T-helper 2 cell treated with Interferon-gamma antibody and Interleukin-4, amounts not matched to agents 100 ng/mL and 5 ng/mL, for 36 hours (primary cell): ENCODE data around the gene BRICD5. TPM values are rescaled to one million over a fixed set of nuclear protein-coding genes. Genes with fewer than 3 reads are reported as not detected.
"Not testable (repeated sequence)": the region's sequence is repeated elsewhere in the genome, so short reads cannot be mapped to it uniquely, and the experiment has no call there.

ENCODE experiments used
- intact Hi-C: fragments of 100-400 bp; cut with micrococcal nuclease; formaldehyde crosslinking; loops from one replicate; pipeline ENCODE4 v1.15.1; 2023
- total RNA-seq: library from RNA; stranded (reverse); gene quantifications from 2 replicates; pipeline ENCODE4 v1.2.3, GENCODE V29; 2022

BRICD5 gene
- total RNA-seq = 10.6 and 12.1 TPM in 2 replicates

GRCh38 chr16:2210386-2211365 lies at the start of gene BRICD5:
Gene BRICD5, minus strand, starts transcription at chr16:2210863. Its CDS starts 30 bp downstream, at chr16:2210833.
- intact Hi-C loops = loop anchor here (5.0 kb wide), 1 partner anchor 42 kb away; the partner anchor contains the start of gene ECI1

DNA sequence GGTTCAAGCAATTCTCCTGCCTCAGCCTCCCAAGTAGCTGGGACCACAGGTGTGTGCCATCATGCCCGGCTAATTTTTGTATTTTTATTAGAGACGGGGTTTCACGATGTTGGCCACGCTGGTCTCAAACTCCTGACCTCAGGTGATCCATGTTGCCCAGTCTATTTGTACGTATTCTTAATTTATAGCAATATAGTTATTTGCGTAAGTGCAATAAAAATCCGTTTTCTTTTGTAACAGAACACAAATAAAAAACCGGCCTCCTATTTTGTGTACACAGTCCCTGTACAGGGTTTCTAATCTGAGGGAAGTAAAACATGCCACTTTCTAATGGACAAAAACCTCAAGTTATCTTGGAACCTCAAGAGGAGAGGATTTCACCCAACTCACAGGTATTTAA lies 49.6 kb upstream of the BRICD5 start:
- intact Hi-C loops = no loop called here

DNA sequence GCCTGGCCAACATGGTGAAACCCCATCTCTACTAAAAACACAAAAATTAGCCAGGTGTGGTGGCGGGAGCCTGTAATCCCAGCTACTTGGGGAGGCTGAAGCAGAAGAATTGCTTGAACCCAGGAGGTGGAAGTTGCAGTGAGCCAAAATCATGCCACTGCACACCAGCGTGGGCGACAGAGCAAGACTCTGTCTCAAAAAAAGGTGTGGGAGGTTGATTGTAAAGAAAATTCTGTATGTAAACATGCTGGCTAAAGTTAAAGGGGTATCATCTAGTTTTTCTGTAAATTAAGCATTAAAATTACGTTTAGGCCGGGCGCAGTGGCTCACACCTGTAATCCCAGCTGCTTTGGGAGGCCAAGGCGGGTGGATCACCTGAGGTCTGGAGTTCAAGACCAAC lies 47.9 kb upstream of the BRICD5 start:
- intact Hi-C loops = not testable (repeated sequence)

GRCh38 chr16:2257726-2258125 lies 47.1 kb upstream of the BRICD5 start:
- intact Hi-C loops = no loop called here

DNA sequence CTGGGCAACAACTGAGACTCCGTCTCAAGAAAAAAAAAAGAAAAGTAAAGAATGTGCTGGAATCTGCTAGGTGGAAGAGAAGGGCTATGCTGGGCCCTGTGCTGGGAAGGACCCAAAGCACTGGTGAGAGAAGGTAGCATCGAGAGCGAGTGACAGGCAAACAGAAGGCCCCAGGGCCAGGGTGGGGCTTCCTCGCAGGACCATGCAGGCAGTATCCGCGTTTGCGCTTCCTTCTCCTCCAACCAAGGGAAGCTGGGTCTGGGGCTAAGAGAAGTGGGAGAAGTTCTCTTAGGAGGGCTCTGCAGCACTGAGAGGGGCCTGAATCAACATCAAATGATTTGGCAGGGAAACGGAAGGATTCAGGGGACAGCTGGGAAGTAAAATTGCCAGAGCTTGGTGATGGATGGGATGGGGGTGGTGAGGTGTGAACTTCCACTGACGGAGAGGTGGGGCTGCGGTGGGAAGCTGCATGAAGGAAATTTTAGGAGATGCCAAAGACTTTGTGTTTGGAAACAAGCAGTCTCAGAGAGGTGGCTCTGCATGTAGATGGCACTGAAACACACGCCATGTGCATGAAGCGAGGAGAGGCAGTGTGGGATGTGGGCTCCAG lies 46.0 kb upstream of the BRICD5 start:
- intact Hi-C loops = no loop called here

GRCh38 chr16:2253293-2253692 lies 42.6 kb upstream of the BRICD5 start:
- intact Hi-C loops = loop anchor here (5.0 kb wide), 1 partner anchor 41 kb away; the partner anchor contains the start of genes BRICD5 and PGP

DNA sequence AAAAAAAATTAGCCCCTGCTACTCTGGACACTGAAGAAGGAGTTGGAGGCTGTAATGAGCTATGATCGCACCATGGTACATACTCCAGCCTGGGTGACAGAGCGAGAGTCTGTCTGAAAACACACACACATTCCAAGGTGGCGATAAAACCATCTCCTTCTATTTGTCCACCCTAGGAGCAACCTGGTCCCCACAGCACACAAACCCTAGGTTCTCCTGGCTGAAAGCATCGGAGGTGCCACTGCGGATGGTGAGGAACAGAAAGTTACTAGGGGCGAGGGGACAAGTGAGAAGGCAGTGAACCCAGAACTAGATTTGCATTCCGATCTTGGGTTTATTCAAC lies 42.1 kb upstream of the BRICD5 start:
- intact Hi-C loops = loop anchor here (5.0 kb wide), 1 partner anchor 40 kb away; the partner anchor contains the start of genes BRICD5 and PGP

- intact Hi-C loops = loop anchor here (2.0 to 5.0 kb wide), 2 partner anchors 29 to 39 kb away; partner anchors contain the start of genes BRICD5, E4F1 and PGP
Observed at GRCh38 chr16:2251296-2252111, 40.8 kb upstream of the BRICD5 start, which contains the start of gene ECI1. Gene ECI1, minus strand, starts transcription at chr16:2251587. Its CDS starts 21 bp downstream, at chr16:2251566.

DNA sequence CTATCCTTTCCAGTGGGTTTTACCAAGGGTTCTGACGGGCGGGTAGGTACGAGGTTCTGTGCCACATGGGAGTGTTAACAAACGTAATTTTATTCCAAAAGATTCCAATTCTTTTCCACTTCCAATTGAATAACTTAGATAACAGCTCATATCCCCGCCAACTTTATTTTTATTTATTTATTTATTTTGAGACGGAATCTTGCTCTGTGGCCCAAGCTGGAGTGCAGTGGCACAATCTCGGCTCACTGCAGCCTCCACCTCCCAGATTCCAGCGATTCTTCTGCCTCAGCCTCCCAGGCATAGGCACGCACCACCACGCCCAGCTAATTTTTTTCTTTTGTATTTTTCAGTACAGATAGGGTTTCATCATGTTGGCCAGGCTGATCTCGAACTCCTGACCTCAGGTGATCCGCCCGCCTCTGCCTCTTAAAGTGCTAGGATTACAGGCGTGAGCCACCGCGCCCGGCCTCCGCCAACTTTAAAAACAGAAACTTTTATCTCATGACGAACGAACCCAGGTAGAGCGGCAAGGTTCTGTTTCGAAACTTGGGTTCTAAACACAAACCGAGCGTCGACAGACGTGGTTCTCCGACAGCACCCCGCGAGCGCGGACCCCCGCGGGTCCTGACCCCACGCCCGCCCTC lies 40.1 kb upstream of the BRICD5 start:
- intact Hi-C loops = loop anchor here (2.0 to 5.0 kb wide), 2 partner anchors 28 to 38 kb away; partner anchors contain the start of genes BRICD5, E4F1 and PGP

DNA sequence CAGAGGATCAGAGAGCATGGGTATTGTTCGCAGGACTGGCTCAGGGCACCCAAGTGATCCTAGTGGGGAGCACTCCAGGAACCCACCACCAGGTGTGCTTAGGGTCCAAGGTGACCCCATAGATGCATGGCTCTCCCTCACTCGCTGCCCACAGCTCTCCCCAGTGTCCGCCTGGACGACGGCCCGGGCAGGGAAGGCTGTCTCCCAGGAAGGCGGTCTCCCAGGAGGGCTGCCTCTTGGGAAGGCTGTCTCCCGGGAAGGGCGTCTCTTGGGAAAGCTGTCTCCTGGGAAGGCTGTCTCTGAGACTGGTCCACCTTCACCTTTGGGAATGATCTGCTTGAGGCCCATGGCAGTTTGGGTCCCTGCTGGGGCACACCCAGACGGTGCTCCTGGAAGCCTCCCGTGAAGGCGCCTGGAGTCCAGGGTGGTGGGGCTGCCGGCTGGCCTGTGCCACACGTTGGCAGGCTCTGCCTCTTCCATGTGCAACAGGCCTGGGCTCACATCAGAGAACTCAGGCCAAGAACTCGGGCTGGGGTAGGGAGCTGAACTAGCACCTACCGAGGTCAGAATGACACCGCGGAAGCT lies 35.7 kb upstream of the BRICD5 start:
- intact Hi-C loops = no loop called here

- intact Hi-C loops = no loop called here
Observed at GRCh38 chr16:2244926-2245795, 34.5 kb upstream of the BRICD5 start.

DNA sequence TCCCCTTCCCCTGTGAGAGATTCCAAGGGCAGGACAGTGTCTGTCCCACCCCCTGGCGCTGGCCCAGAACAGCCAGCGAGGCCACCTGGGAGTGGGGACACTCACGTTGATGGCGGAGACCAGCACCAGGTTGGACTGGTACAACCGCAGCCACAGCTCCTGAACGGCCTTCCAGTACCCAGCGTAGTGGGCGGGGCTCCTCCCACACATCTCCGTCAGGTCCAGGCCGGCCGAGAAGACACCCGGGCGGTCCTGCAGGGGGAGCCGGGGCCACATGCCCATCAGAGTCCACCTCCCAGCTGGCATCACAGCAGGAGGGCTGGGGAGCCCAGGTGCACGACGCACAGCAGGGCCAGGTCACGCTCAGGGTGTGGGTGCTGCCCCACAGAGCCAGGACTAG lies 33.6 kb upstream of the BRICD5 start:
- intact Hi-C loops = no loop called here

DNA sequence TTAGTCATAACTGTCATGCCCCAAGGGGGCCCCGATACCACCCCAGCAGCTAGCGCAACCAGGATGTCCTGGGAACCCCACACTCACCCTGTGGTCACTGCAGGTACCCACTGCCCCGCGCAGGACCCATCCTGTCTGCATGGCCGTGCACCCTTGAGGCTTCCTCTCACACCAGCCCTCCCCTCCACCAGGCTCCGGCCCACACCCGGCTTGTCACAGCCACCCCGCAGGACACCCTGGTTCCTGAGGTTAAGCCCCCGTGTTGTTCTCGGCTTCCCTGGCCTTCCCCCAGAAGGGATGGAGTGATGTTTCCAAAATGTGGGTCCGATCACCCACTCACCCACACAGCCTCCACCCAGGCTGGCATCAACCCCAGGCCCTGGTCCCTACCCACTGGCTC lies 33.1 kb upstream of the BRICD5 start:
- intact Hi-C loops = no loop called here

- intact Hi-C loops = no loop called here
Observed at GRCh38 chr16:2243031-2243528, 32.4 kb upstream of the BRICD5 start.

- intact Hi-C loops = no loop called here
Observed at GRCh38 chr16:2242598-2242997, 31.9 kb upstream of the BRICD5 start.

DNA sequence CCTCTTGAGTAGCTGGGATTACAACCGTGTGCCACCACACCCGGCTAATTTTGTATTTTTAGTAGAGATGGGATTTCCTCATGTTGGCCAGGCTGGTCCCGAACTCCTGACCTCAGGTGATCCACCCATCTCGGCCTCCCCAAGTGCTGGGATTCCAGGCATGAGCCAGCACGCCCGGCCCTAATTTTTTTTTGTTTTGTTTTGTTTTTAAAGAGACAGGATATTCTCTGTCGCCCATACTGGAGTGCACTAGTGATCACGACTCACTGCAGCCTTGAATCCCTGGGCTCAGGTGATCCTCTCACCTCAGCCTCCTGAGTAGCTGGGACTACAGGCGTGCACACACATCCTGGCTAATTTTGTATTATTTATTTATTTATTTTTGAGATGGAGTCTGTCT lies 29.7 kb upstream of the BRICD5 start:
- intact Hi-C loops = not testable (repeated sequence)

DNA sequence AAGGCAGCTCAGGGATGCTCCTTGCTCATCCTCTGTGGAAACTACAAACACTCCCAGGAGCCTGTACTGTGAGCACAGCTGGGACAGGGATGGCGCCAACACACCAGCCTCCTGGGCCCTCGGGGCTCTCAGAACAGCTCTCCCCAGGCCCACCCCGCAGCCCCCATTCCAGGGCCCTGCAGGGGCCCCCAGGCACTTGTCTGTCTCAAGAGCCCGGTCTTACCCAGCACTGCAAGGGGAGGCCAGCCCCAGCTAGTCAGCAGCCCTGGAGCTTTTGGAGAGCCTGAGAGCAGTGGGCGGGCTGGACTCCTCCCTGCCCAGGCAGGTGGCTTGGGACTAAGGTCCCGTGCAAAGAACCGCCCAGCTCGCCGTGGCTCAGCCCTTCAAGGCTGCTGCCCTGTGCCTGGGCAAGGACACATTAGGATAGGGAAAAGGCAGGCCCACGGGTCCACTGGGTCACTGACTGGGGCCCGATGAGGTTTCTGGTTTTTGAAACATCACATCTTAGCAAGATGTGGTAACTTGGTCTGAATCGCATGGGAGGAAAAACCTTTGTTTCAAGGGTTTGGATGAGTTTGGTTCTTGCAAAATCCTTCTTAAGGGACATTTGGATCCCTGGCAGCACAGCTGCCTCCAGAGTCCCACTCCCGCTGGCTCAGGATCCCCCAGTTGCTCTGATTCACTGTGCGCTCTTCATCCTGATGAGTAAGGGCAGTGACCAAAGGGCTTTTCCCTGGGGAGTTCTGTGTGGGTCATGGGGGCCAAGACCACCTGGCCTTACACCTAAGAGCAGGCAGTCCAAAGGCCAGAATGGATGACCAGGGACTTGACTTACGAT lies 28.4 kb upstream of the BRICD5 start:
- intact Hi-C loops = no loop called here

- intact Hi-C loops = no loop called here
Observed at GRCh38 chr16:2238150-2238837, 27.6 kb upstream of the BRICD5 start.
